Activated CD8-positive, alpha-beta memory T cell treated with anti-CD3 and anti-CD28 coated beads for 48 hours (primary cell): Measurements from ENCODE around the gene MED16.
"Not testable (repeated sequence)": the region's sequence is repeated elsewhere in the genome, so short reads cannot be mapped to it uniquely, and the experiment has no call there.

Experiments used
- DNase-seq, 3 experiments: peaks; one replicate each; pipeline ENCODE4 v3.0.0-alpha.2; 2020; ENCODE audit warnings: low read depth in 2 of 3, low spot score in 2 of 3

Gene MED16

DNA sequence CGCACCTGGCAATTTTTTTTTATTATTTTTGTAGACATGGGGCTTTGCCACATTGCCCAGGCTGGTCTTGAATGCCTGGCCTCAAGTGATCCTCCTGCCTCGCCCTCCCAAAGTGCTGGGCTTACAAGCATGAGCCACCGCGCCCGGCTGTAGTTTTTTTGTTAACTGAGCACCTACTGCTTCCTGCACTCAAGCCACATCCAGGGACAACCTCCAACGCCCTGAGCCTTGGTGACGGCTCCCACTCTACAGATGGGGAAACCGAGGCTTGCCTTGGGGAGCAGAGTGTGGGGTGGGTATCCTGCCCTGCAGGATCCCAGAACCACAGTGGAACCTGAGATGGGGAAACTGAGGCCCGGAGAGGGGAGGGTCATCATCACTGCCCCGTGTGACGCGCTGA, 37.8 kb downstream of the MED16 start:
- DNase-seq, result no peak

DNA sequence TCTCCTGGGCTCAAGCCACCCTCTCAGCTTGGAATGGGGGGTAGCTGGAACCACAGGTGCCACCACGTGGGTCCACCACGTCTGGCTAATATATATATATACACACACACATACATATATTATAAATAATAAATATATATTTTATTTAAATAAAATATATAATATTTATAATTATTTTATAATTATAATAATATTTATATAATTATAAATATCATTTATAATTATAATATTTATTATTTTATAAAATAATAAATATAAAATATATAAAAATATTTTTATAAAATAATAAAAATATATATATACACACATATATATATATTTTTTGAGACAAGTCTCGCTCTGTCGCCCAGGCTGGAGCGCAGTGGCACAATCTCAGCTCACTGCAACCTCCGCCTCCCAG, 38.4 kb downstream of the MED16 start:
- DNase-seq, result no peak

DNA sequence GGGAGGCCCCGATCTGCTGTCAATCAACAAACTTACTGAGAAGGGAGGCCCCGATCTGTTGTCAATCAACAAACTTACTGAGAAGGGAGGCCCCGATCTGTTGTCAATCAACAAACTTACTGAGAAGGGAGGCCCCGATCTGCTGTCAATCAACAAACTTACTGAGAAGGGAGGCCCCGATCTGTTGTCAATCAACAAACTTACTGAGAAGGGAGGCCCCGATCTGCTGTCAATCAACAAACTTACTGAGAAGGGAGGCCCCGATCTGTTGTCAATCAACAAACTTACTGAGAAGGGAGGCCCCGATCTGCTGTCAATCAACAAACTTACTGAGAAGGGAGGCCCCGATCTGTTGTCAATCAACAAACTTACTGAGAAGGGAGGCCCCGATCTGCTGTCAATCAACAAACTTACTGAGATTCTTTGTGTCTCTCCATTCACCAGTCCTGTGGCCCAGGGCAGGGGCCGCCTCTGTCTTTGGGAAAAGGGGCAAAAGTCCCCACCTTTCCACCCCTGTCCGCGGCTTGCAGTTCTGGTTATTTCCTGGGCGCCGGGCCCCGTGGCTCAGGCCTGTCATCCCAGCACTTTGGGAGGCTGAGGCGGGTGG, 39.3 kb downstream of the MED16 start:
- DNase-seq, result not testable (repeated sequence)

DNA sequence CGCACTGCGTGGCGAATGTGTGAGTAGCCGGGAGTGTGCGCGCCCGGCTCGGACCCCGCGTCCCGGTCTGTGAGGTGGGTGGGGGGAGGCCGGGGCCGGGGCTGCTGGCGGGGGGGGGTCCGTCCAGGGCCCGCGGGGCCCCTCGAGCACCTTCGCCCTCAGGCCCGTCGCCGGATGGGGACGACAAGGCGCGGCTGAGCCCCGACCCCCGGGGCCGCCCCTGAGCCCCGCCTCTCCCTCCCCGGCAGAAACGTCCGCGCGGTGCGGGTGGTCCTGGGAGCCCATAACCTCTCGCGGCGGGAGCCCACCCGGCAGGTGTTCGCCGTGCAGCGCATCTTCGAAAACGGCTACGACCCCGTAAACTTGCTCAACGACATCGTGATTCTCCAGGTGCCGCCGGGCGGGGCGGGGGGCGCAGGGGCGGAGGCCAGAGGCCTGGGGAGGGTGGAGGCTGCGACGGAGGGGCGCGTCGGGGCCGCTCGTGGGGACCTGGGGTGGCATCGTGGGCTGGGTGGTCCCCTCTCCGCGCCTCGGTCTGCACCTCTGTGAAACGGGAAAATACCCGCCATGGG, 39.9 kb downstream of the MED16 start:
- no peak for DNase-seq

DNA sequence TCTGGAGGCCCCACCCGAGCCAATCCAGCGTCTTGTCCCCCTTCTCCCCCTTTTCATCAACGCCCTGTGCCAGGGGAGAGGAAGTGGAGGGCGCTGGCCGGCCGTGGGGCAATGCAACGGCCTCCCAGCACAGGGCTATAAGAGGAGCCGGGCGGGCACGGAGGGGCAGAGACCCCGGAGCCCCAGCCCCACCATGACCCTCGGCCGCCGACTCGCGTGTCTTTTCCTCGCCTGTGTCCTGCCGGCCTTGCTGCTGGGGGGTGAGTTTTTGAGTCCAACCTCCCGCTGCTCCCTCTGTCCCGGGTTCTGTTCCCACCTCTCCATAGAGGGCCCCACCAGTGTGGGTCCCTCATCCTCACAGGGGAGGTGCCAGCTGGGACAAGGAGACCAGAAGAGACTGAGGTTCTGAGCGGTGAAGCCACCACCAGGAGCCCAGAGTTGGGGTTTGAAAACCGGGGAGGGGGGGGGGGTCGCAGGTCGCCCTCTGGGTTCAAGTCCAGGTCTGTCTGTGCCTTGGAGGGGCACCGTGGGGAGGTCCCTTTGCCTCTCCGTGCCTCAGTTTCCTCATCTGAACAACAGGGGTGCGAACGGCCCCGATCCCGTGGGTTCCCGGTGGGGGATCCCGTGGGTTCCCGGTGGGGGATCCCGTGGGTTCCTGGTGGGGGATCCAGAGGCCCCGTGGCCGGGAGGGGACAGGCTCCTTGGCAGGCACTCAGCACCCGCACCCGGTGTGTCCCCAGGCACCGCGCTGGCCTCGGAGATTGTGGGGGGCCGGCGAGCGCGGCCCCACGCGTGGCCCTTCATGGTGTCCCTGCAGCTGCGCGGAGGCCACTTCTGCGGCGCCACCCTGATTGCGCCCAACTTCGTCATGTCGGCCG, 40.6 kb downstream of the MED16 start, which contains the start of gene ELANE:
Gene ELANE (plus strand): TSS at position 168 of the 878 bp plus-strand sequence. CDS start 26 bp downstream, at position 194.
- DNase-seq, result no peak

DNA sequence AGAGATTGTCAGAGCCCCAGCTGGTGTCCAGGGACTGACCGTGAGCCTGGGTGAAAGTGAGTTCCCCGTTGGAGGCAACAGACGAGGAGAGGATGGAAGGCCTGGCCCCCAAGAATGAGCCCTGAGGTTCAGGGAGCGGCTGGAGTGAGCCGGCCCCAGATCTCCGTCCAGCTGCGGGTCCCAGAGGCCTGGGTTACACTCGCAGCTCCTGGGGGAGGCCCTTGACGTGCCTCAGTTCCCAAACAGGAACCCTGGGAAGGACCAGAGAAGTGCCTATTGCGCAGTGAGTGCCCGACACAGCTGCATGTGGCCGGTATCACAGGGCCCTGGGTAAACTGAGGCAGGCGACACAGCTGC, 42.0 kb downstream of the MED16 start:
- no peak for DNase-seq

DNA sequence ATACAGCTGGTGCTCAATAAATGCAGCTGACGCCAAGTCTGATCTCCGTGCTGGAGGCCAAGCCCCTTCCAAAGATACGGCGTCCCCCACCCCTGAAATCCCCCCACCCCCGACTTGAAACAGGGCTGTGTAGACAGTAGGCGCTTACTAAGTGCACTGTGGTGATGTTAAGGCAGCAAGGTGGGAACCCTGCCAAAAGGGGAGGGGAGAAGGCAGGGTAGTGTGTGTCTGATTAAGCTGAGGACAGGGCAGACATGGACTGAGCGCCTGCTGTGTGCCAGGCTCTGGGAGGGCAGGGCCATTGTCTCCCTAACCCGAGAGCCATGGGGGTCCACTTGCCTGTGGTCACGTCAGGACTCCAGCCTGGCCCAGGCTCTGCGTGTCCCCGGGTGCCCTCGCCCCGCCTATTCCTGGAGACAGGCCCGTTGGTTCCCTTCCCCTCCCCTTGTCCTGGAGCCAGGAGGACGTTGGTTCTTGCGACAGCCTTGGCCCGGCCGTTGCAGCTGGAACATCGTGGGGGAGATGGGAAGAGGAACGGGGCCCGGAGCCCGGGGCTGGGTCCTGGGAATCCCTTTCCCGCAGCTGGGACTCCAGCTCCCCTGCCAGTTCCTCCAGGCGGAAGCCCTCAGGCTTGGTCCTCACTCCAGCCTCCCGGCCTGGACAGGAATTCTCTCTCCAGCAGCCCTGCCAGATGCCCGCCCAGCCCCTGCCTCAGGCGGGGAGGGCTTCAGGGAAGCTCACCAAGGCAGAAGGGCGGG, 42.6 kb downstream of the MED16 start:
- DNase-seq, result no peak

DNA sequence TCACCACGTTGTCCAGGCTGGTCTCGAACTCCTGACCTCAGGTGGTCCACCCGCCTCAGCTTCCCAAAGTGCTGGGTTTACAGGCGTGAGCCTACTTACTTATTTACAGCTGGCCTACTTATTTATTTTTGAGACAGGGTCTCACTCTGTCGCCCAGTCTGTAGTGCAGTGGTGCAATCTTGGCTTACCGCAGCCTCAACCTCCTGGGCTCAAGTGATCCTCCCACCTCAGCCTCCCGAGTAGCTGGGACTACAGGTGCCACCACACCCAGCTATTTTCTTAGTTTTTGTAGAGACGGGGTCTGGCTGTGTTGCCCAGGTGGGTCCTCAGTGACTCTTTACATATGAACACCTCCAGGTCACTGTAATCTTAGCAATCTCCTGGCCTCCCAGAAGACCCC, 43.8 kb downstream of the MED16 start:
- DNase-seq, result not testable (repeated sequence)

DNA sequence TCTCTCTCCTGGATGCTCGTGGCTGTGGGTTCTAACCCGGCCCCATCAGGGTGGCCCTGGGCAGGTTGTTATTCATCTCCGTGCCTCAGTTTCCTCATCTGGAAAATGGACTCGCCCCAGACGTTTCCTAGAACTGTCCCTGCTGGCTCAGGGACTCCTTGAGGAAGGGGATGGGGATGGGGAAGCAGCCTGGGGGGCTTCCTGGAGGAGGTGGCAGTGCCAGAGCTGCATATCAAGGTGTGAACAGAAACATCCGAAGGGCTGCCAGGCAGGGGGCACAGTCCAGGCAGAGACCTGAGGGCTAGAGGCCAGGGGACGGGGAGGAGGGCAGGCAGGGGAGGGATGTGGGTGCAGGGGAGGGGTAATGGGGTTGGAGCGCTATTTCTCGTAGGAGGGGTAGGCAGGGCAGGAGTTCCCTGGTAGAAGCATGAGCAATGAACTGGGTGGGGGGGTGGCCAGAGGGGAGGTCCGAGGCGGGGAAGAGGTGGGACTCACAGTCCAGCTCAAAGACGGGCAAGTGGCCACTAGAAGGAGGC, 44.5 kb downstream of the MED16 start:
- no peak for DNase-seq

DNA sequence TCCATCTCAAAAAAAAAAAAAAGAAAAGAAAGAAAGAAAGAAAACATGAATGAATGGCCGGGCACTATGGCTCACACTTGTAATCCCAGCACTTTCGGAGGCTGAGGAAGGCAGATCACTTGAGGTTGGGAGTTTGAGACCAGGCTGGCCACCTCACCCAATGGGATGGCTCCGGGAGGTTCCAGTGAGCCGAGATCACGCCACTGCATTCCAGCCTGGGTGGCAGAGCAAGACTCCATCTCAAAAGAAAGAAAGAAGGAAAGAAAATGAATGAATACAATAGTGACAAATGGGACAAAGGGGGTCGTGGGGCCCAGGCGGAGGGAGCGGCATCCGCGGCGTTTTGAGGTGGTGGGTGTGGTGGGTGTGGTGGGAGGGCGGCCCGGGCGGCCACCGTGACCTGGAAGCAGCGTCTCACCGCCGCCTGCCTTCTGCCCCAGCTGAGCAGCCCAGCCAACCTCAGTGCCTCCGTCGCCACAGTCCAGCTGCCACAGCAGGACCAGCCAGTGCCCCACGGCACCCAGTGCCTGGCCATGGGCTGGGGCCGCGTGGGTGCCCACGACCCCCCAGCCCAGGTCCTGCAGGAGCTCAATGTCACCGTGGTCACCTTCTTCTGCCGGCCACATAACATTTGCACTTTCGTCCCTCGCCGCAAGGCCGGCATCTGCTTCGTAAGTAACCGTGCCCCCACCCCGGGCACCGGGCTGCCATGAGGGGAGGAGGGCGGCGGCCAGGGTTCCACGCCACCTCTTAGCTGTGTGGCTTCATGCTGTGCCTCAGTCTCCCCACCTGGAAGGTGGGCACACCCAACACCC, 47.1 kb downstream of the MED16 start:
- DNase-seq, result no peak

DNA sequence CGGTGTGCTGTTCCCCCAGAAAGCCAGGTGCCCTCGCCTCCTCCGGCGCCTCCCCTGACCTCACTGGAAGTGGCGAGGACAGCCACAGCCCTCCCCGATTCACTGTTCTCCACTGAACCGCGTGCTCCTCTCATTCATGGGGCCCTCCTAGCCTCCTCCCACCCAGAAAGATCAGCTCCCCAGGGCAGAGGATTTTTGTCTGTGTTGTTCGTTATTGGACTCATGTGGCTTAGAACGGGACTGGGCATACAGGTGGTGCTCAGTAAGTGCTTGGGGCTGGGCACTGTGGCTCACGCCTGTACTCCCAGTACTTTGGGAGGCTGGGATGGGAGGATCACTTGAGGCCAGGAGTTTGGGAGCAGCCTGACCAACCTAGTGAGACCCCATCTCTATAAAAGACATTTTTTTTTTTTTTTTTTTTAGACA, 48.4 kb downstream of the MED16 start:
- no peak for DNase-seq

DNA sequence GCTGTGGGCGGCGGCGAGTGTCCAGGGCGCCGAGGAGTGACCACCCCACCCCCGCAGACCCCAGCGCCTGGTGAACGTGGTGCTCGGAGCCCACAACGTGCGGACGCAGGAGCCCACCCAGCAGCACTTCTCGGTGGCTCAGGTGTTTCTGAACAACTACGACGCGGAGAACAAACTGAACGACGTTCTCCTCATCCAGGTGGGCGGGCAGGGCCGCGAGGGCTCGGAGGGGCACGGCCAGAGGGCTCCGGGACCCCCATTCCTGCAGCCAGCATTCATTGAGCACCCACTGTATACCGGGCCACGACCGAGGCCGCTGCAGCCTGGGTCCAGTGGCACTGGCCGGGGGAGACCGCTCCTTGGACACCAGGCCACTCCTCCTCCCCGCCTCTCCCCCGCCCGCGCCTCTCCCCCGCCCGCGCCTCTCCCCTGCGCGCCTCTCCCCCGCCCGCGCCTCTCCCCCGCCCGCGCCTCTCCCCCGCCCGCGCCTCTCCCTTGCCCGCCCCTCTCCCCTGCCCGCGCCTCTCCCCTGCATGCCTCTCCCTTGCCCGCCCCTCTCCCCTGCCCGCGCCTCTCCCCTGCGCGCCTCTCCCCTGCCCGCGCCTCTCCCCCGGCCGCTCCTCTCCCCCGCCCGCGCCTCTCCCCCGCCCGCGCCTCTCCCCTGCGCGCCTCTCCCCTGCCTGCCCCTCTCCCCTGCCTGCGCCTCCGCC, 49.0 kb downstream of the MED16 start:
- DNase-seq, result no peak

DNA sequence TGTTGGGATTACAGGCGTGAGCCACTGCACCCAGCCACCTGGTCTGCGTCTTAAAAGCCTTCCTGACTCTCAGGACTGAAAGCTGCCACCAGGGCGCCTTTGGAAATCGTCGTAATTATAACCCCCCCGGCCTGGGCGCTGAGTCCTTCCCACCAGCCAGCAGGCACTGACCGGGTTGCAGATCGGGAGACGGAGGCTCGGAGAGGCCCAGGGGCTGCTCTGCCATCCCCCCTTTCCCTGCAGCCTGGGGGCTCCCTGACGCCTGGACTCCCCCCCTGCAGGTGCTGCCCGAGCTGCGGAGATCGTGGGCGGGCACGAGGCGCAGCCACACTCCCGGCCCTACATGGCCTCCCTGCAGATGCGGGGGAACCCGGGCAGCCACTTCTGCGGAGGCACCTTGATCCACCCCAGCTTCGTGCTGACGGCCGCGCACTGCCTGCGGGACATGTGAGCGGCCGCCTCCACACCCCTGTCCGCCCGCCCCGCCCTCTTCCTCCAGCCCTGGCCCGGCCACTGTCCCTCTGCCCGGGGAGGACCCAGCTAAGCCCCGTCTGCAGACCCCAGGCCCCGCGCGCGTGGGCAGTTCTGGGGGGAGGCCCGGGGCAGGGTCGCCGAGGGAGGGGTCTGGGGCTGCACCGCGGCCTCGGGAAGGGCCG, 49.7 kb downstream of the MED16 start:
- DNase-seq, result no peak

DNA sequence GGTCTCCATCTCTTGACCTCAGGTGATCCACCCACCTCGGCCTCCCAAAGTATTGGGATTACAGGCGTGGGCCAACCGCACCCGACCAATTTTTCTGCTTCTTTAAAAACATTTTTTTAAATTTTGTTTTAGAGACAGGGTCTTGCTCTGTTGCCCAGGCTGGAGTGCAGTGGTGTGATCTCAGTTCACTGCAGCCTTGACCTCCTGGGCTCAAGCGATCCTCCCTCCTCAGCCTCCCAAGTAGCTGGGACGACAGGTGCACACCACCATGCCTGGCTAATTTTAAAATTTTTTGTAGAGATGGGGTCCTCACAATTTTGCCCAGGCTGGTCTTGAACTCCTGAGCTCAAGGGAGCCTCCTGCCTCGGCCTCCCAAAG, 50.2 kb downstream of the MED16 start:
- DNase-seq, result not testable (repeated sequence)

DNA sequence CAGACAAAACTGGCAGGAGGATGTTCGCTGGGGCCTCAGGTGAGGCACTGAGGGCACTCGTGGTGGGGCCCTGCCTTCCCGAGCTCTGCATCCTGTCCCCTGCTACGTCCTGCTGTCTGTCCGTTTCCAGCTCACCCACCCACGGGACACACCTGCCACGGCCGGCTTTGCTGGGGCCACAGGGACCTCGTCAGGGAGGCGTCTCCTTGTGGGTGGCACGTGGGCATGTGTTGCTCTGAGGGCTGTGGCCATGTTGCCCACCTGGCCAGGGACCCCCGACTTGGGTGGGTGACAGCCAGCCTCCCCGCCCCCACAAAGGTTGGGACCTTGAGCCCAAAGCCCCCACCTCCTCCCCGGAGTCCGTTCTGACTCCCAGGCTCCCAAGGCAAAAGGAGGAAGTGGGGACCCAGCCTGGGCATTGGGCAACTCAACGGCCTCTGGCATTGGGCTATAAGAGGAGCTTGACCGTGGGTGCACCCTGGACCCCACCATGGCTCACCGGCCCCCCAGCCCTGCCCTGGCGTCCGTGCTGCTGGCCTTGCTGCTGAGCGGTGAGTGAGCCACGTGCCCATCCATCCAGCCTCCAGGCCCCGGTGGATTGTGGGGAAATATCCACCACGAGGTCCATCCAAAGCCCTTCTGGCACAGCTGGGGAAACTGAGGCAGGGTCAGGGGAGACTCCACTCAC, 52.3 kb downstream of the MED16 start, which contains the start of gene PRTN3:
Gene PRTN3 (plus strand): TSS at position 481 of the 688 bp plus-strand sequence. CDS start 10 bp downstream, at position 491.
- DNase-seq, result no peak

DNA sequence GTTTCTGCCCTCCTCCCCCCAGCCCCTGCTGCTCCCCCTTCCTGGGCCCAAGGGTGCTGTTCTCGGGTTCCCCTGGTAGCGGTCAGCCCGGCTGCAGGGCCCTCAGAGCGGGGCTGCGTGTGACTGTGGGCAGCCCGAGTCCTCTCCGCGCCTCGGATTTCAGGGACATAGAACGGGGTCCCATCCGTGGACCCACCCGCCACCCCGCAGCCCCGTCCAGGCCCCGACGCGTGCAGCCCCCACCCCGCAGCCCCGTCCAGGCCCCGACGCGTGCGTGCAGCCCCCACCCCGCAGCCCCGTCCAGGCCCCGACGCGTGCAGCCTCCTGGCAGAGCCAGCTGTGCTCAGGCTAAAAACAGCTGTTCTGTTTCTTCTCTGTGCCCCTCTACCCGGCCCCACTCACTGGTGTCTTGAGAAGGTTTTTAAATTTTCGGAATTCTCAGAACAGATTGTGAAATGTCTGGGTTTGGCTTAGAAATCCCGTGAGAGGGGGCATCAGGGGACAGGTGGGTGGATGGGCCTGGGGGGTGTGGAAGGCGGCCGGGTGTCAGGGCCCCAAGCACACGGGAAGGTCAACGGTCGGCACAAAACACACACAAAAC, 57.7 kb downstream of the MED16 start:
- DNase-seq, result no peak

DNA sequence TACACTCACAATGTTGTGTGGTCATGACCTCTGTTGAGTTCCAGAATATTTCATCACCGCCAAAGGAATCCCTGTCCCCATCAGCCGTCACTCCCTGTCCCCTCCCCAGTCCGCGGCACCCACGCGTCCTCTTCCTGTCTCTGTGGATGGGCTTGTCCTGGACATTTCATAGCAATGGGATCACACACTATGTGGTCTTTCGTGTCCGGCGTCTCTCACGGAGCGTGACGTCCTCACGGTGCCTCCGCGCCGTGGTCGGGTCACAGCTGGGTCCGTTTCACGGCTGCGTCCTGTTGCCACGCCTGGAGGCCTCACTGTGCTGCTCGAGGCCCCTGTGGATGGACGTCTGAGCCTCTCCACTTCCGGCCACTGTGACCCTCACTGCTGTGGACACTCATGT, 58.8 kb downstream of the MED16 start:
- no peak for DNase-seq
